Mesothelial cell of epicardium (in vitro differentiated cells): ENCODE results near the gene CUL9. TPM values are rescaled to one million over a fixed set of nuclear protein-coding genes. Genes with fewer than 3 reads are reported as not detected.

Source experiments
- DNase-seq, 2 experiments: peaks; one replicate each; pipeline ENCODE4 v3.0.0; 2021; ENCODE audit warnings: low spot score in 2 of 2; ENCODE audit not compliant: unreplicated experiment in 2 of 2
- H3K27ac Mint-ChIP-seq: 2 replicates; pipeline ENCODE4 v1.8.0; 2021; ENCODE audit warnings: mixed read lengths
- H3K27me3 Mint-ChIP-seq: 2 replicates; pipeline ENCODE4 v1.8.0; 2021; ENCODE audit warnings: low read depth, mixed read lengths
- H3K36me3 Mint-ChIP-seq: 2 replicates; pipeline ENCODE4 v1.8.0; 2021; ENCODE audit warnings: mixed read lengths
- H3K4me1 Mint-ChIP-seq: 2 replicates; pipeline ENCODE4 v1.8.0; 2021; ENCODE audit warnings: mixed read lengths
- H3K4me3 Mint-ChIP-seq: 2 replicates; pipeline ENCODE4 v1.8.0; 2021; ENCODE audit warnings: mild to moderate bottlenecking, moderate library complexity, mixed read lengths
- H3K9me3 Mint-ChIP-seq: 2 replicates; pipeline ENCODE4 v1.8.0; 2021; ENCODE audit warnings: mixed read lengths
- total RNA-seq: library from RNA; stranded (reverse); gene quantifications from 3 replicates; pipeline ENCODE4 v1.2.1, GENCODE V29; 2021
- TF ChIP-seq, protein P1 (sequence below): fragments of 200-600 bp; sonication (generic); IDR thresholded peaks from one replicate; pipeline ENCODE4 v1.5.0; 2021; ENCODE audit warnings: antibody characterized with exemption; ENCODE audit not compliant: unreplicated experiment

CUL9 gene
- total RNA-seq, 1 donor from 2014 or later = 72.1 TPM

DNA sequence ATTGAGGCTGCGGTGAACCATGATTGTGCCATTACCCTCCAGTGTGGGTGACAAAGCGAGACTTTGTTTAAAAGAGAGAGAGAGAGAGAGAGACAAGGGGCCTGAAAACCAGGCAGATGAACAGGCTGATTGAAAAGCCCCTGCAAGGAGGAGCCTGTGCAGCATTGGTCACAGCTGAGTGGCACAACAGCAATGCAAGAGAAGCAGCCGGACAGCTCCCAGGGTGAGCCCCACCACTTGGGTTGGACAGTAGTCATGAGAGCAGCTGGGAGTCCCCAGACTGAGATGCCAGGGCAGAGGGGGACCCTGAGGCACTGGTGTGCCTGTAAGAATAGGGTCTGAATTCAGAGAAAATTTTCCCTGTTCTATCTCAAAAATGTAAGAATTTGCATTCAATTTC lies 37.1 kb downstream of the CUL9 start:
- TF ChIP-seq, protein P1, sequence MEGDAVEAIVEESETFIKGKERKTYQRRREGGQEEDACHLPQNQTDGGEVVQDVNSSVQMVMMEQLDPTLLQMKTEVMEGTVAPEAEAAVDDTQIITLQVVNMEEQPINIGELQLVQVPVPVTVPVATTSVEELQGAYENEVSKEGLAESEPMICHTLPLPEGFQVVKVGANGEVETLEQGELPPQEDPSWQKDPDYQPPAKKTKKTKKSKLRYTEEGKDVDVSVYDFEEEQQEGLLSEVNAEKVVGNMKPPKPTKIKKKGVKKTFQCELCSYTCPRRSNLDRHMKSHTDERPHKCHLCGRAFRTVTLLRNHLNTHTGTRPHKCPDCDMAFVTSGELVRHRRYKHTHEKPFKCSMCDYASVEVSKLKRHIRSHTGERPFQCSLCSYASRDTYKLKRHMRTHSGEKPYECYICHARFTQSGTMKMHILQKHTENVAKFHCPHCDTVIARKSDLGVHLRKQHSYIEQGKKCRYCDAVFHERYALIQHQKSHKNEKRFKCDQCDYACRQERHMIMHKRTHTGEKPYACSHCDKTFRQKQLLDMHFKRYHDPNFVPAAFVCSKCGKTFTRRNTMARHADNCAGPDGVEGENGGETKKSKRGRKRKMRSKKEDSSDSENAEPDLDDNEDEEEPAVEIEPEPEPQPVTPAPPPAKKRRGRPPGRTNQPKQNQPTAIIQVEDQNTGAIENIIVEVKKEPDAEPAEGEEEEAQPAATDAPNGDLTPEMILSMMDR = no peak
- Mint-ChIP-seq H3K36me3 (peaks cover 22% of the 10 kb centered on the region), H3K9me3 (no peaks in the 10 kb centered on the region), H3K27ac (no peak overlapping the region), H3K4me3 (no peak overlapping the region), H3K4me1 (no peaks in the 10 kb centered on the region), H3K27me3 (no peaks in the 10 kb centered on the region)
- no peak for DNase-seq

DNA sequence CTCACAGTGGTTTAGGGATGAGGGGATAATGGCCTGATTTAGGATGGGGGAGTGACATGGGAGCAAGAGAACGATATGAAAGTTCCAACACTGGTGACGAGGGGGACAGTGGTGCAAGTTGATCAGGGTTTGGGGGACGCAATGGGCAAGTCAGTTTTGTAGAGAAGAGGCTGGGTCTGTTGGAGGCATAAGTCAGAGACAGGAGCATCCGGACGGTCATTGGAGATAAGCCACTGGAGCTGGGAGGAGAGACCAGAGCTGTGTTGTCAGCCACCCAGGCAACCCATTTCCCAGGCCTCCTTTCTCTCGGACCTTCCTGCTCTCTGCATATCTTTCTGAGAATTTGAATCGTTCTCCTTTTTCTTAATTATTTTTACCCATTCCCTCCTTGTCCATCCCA lies 37.8 kb downstream of the CUL9 start:
- H3K27ac Mint-ChIP-seq = no peak overlapping the region
- H3K4me1 Mint-ChIP-seq = no peaks in the 10 kb centered on the region
- no peak for DNase-seq
- no peaks in the 10 kb centered on the region for H3K9me3 Mint-ChIP-seq
- H3K4me3 Mint-ChIP-seq = no peak overlapping the region
- no peaks in the 10 kb centered on the region for H3K27me3 Mint-ChIP-seq
- peaks cover 25% of the 10 kb centered on the region for H3K36me3 Mint-ChIP-seq
- TF ChIP-seq, protein P1 = no peak

DNA sequence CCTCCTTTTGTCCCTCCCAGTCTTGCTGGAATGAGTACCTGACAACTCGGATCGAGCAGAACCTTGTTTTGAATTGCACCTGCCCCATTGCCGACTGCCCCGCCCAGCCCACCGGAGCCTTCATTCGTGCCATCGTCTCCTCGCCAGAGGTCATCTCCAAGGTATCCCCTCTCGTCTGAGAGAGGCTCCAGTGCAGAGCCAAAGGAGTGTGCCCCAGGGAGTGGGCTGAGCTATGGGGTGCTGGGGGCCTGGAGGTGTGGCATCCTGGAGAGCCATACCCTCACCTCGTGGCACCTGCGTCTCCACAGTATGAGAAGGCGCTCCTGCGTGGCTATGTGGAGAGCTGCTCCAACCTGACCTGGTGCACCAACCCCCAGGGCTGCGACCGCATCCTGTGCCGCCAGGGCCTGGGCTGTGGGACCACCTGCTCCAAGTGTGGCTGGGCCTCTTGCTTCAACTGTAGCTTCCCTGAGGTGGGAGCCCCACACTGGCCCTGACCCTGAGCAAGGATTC lies 38.5 kb downstream of the CUL9 start:
- H3K4me3 Mint-ChIP-seq = no peak overlapping the region
- H3K9me3 Mint-ChIP-seq = no peaks in the 10 kb centered on the region
- no peaks in the 10 kb centered on the region for H3K4me1 Mint-ChIP-seq
- no peak overlapping the region for H3K27ac Mint-ChIP-seq
- no peaks in the 10 kb centered on the region for H3K27me3 Mint-ChIP-seq
- DNase-seq = no peak
- H3K36me3 Mint-ChIP-seq = peaks cover 22% of the 10 kb centered on the region
- TF ChIP-seq, protein P1 = no peak

DNA sequence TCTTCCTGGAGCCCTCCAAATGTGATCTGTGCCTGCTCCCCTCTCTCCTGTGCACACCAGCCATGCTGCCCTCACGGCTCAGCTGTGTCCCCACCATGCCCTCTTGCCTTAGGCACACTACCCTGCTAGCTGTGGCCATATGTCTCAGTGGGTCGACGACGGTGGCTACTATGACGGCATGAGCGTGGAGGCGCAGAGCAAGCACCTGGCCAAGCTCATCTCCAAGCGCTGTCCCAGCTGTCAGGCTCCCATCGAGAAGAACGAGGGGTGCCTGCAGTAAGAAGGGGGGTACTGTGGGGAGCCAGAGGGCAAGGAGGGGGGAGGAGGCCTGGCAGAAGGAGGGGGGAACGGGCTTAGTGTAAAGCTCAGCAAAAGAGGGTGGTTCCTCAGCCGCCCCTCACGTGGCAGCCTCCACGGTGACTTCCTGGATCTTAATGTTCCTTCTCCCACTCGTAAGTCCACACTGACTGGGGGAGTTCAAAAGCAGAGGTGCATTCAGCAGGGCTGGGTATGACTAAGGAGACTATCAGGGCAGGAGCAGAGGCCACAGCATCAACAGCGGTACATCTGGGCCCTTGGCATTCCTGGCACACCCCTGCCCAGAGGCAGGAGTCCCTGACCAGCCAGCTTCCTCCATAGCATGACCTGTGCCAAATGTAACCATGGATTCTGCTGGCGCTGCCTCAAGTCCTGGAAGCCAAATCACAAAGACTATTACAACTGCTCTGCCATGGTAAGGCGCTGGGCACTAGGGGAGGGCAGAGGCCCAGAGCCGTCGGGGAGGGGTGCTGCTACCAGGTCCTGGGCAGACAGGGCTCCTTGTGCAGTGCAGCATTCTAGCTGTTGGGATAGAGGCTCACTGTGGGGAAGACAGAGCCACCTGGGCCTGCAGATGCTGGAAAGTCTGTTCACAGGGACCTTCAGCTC lies 39.3 kb downstream of the CUL9 start:
- TF ChIP-seq, protein P1 = no peak

DNA sequence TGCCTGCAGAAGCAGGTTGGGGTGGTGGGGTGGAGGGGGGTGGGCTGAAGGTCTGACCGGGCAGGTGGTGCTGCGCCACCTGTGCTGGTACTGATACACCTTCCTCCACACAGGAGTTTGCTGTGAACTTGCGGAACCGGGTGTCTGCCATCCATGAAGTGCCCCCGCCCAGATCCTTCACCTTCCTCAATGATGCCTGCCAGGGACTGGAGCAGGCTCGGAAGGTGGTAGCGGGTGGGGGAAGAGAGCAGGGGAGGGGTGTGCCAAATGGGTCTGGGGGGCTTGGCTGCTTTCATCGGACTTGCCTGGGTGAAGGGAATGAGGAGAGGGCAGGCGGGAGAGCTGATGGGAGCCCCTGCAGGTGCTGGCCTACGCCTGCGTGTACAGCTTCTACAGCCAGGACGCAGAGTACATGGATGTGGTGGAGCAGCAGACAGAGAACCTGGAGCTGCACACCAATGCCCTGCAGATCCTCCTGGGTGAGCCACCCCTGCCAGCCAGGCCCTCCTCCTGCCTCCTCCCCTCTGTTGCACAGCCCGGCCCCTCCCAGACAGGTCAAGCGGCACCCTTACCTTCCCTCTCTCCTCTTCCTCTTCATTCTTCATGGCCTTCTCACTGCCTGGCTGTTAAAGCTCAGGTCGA lies 40.5 kb downstream of the CUL9 start:
- H3K9me3 Mint-ChIP-seq = no peaks in the 10 kb centered on the region
- no peak overlapping the region for H3K4me3 Mint-ChIP-seq
- no peaks in the 10 kb centered on the region for H3K27me3 Mint-ChIP-seq
- H3K36me3 Mint-ChIP-seq = peaks cover 22% of the 10 kb centered on the region
- no peak for DNase-seq
- TF ChIP-seq, protein P1 = no peak
- peak overlapping the region; percentile 50 for H3K27ac Mint-ChIP-seq
- no peaks in the 10 kb centered on the region for H3K4me1 Mint-ChIP-seq

More for the DNA sequence above, 39.3 kb downstream of the CUL9 start:
- Mint-ChIP-seq H3K27ac (no peak overlapping the region), H3K4me3 (no peak overlapping the region), H3K4me1 (no peaks in the 10 kb centered on the region), H3K9me3 (no peaks in the 10 kb centered on the region), H3K36me3 (peaks cover 25% of the 10 kb centered on the region), H3K27me3 (no peaks in the 10 kb centered on the region)
- DNase-seq = no peak
